ENCODE results near the gene CNTN1.

- no peak for TF ChIP-seq EZH2 (IDR thresholded peaks at IDR 0.05)
- TF ChIP-seq POLR2AphosphoS5 (IDR thresholded peaks at IDR 0.05; ENCODE audit: borderline replicate concordance, low read depth, low read length), result no peak
These were observed 299.9 kb downstream of the CNTN1 start for GRCh38 chr12:40992158-40992557.

All from SK-N-MC (cell line).